Retinal pigment epithelial cell (primary cell): ENCODE data around the gene EBLN2.
"Not testable (repeated sequence)": the region's sequence is repeated elsewhere in the genome, so short reads cannot be mapped to it uniquely, and the experiment has no call there.

Experiments used
- DNase-seq: peaks from one replicate; pipeline ENCODE4 v3.0.0-alpha.2; 2010; ENCODE audit warnings: low read depth
- H3K4me3 ChIP-seq: 2 replicates; pipeline ENCODE4 v1.5.1; 2011; ENCODE audit warnings: mild to moderate bottlenecking, low read length, control low read depth, moderate library complexity
- TF ChIP-seq, protein P1 (sequence below): conservative IDR thresholded peaks from 2 replicates; pipeline ENCODE4 v1.5.1; 2011; ENCODE audit warnings: low read depth, low read length, control low read depth, inconsistent platforms

The EBLN2 gene

DNA sequence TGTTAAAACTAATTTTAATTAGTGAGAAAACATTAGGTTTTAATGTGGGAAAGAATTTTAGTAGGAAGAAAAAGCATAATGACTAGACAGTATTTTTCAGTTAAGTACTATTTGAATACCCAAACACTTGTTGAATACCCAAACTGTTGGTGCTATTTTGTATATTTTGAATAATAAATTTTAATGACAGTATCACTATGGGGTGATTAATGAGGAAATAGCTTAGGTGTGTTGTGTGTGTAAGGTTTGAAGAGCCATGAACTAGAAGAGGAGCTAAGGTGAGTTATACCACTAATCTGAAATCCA lies 4.7 kb upstream of the EBLN2 start:
- H3K4me3 ChIP-seq = no peak overlapping the region
- DNase-seq = no peak
- TF ChIP-seq, protein P1, sequence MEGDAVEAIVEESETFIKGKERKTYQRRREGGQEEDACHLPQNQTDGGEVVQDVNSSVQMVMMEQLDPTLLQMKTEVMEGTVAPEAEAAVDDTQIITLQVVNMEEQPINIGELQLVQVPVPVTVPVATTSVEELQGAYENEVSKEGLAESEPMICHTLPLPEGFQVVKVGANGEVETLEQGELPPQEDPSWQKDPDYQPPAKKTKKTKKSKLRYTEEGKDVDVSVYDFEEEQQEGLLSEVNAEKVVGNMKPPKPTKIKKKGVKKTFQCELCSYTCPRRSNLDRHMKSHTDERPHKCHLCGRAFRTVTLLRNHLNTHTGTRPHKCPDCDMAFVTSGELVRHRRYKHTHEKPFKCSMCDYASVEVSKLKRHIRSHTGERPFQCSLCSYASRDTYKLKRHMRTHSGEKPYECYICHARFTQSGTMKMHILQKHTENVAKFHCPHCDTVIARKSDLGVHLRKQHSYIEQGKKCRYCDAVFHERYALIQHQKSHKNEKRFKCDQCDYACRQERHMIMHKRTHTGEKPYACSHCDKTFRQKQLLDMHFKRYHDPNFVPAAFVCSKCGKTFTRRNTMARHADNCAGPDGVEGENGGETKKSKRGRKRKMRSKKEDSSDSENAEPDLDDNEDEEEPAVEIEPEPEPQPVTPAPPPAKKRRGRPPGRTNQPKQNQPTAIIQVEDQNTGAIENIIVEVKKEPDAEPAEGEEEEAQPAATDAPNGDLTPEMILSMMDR = no peak

DNA sequence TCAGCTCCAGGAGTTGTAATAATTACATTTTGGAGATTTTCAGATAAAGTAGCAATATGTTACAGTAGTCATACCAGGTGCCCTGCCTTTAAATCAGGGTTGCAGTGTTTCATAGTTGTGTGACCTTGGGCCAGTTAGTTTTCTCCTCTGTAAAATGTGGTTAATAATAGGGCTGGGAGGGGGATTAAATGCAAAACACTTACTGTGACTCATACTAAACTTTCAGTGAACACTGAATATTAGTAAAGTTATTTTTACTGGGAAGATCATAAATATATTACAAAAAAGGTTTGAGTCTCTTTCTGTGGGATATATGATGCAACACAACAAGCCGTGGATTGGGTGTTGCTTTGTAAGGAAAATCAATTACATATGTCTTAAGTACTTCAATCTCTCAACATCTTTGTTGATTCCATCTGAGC lies 1.1 kb upstream of the EBLN2 start:
- no peak overlapping the region for H3K4me3 ChIP-seq
- DNase-seq = no peak
- TF ChIP-seq, protein P1 = no peak

DNA sequence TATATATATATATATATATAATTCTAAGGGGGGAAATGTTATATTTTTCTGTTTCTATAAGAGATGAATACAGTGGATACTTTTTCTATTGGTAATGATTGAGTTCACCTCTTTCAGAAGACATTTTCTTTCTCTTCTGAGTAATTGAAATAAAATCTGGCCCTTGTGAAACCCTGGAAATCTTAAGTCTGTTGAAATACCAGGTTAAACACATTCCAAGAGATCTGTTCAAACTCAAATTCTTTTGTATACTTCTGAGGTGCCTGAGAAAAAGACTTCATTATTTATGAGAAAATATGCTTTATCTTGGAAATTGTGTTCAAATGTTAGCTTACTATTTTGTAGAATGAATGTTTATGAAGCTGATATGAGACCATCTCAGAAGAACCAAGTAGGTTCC lies 4.8 kb downstream of the EBLN2 start:
- not testable (repeated sequence) for DNase-seq, H3K4me3 ChIP-seq

DNA sequence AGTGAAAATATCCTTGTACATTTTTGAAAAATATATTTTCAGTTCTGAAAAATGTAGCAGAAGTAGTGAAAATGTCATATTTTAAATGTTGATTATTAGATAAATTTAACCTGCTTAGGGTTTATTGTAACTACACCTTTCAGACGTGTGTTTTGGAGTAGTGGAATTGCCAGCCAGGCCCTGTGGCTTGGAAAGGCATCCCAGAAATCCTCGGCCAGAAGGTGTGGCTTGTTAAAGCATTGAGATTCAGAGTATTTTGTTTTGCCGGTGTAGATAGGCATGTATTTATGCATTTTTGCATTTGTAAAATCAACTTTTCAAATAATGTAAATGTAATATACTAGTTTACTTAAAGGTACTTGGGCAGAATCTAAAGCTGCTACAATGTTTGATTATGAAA lies 7.0 kb downstream of the EBLN2 start:
- TF ChIP-seq, protein P1 = no peak
- no peak overlapping the region for H3K4me3 ChIP-seq
- DNase-seq = no peak

DNA sequence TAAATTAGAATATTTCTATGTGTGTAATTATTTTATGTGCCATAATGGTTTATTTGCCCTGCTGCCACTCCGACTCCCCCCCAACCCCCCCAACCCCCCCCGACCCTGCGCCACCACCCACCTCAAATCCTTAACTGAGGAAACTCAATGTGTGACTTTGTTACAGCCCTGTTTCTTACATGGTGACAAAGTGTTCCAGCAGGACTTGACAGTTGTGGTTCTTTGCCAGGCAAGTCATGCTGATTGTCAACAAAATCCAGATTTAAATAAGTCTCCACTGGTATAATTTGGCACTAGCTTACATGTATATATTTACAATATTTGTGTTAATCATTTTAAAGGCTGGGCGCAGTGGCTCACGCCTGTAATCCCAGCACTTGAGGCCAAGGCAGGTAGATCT lies 7.7 kb downstream of the EBLN2 start:
- no peak for DNase-seq
- TF ChIP-seq, protein P1 = no peak
- no peak overlapping the region for H3K4me3 ChIP-seq

DNA sequence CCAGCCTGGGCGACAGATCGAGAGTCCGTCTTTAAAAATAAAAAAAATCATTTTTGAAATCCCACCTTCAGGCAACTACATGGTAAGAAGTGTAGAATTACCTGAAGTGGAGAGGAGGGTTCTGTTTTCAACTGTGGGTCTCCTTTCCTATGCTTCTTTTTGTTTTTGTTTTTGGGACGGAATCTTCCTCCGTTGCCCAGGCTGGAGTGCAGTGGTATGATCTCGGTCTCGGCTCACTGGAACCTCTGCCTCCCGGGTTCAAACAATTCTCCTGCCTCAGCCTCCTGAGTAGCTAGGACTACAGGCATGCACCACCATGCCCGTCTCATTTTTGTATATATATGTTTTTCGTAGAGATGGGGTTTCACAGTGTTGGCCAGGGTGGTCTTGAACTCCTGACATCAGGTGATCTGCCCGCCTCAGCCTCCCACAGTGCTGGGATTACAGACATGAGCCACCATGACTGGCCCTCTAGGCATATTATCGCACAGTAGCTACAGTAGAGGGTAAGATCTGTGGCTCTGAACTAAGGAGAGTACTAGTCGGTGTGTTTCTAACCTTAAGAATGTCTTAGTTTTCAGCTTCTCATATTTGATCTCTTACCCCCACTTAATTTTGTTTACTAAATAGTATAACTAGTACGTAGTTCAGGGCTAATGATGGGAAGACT lies 8.5 kb downstream of the EBLN2 start:
- DNase-seq = no peak
- TF ChIP-seq, protein P1 = no peak
- H3K4me3 ChIP-seq = no peak overlapping the region

DNA sequence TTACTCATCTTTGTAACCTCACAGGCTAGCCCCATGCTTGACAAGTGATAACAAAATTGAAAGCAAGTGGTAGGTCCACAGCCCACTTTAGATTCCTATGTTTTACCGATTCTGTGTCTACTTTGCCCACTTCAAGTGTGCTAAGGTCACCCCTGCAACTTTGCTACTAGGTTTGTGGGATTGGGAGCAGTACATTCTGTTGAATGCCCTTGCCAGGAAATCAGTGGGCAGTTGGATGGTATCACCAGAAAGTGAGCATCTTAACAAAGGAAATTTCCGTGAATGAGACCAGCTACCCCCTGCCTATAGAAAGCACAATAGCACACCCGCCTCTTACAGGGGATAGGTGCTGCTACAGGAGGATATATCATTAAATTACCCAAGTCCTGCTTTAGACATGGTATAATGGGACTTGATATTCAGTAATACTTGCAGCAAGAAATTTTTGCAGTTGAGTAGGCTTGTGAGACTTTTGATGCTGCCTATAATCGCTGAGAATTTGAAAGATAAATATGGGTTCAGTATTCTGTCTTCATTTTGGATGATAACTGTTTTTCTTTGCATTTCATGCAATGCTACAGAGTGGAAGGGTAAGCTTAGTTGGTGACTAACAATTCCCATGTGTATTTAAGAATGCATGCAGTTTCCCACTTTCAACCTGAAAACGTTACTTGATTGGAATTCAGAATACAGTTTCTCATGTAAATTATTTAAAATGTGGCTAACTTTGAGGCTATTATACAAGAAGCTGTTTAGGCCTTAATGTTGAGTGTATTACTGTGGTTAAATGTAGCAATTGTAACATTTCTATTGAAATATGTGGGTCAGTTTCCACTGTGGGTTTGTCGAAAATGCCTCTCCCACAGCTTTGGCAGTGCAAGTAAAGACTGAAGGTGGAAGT lies 9.5 kb downstream of the EBLN2 start:
- DNase-seq = no peak
- no peak overlapping the region for H3K4me3 ChIP-seq
- TF ChIP-seq, protein P1 = no peak
